Activated T-cell treated with anti-CD3 and anti-CD28 coated beads for 1 hour (primary cell): ENCODE data around the gene DNAJC2.
"Not testable (repeated sequence)": the region's sequence is repeated elsewhere in the genome, so short reads cannot be mapped to it uniquely, and the experiment has no call there.

Experiments
- DNase-seq: peaks from one replicate; pipeline ENCODE4 v3.0.0-alpha.2; 2020; ENCODE audit warnings: low read depth

Gene DNAJC2

GRCh38 chr7:103266229-103266628 lies 78.3 kb downstream of the DNAJC2 start:
- DNase-seq, result not testable (repeated sequence)

- not testable (repeated sequence) for DNase-seq
These were observed 80.5 kb downstream of the DNAJC2 start for GRCh38 chr7:103264054-103264453.
